SU-DHL-6 (cell line): ENCODE data around the gene ACSF3.

Experiments
- H2AFZ ChIP-seq: fragments of 200-600 bp; sonication (generic); 2 replicates; pipeline ENCODE4 v1.6.1; 2014; ENCODE audit warnings: low read depth, mild to moderate bottlenecking, moderate library complexity, mixed read lengths, antibody characterized with exemption, low read length; ENCODE audit not compliant: severe bottlenecking
- H3F3A ChIP-seq: fragments of 200-600 bp; shearing (Covaris generic); 2 replicates; pipeline ENCODE4 v1.6.0; 2016; ENCODE audit warnings: antibody characterized with exemption, mild to moderate bottlenecking; ENCODE audit not compliant: insufficient read depth
- H3K27ac ChIP-seq: fragments of 200-600 bp; sonication (generic); 2 replicates; pipeline ENCODE4 v1.5.1; 2016; ENCODE audit warnings: low read depth, mild to moderate bottlenecking, low read length, moderate library complexity, mixed read lengths
- H3K27me3 ChIP-seq: fragments of 200-600 bp; sonication (generic), shearing (Covaris generic); 2 replicates; pipeline ENCODE4 v1.6.0; 2014; ENCODE audit warnings: mild to moderate bottlenecking, low read length
- H3K36me3 ChIP-seq: fragments of 200-600 bp; sonication (generic); 2 replicates; pipeline ENCODE4 v1.6.1; 2014; ENCODE audit warnings: mild to moderate bottlenecking, low read length, mixed read lengths
- H3K4me2 ChIP-seq: fragments of 300-600, 200-600 bp; shearing (Covaris generic), sonication (generic); 2 replicates; pipeline ENCODE4 v1.6.0; 2014; ENCODE audit warnings: low read length, low read depth, mild to moderate bottlenecking; ENCODE audit not compliant: poor library complexity, severe bottlenecking
- H3K4me3 ChIP-seq: fragments of 200-600 bp; sonication (generic); 2 replicates; pipeline ENCODE4 v1.5.1; 2014; ENCODE audit warnings: antibody characterized with exemption, low read length, mild to moderate bottlenecking, mixed read lengths; ENCODE audit not compliant: insufficient read depth, poor library complexity, severe bottlenecking
- H3K79me2 ChIP-seq: fragments of 200-600 bp; sonication (generic); 2 replicates; pipeline ENCODE4 v1.6.1; 2014; ENCODE audit warnings: mild to moderate bottlenecking, low read length, moderate library complexity; ENCODE audit not compliant: insufficient read depth
- H3K9ac ChIP-seq: fragments of 200-600 bp; sonication (generic); 2 replicates; pipeline ENCODE4 v1.7.0; 2014; ENCODE audit warnings: mild to moderate bottlenecking, low read length
- H3K9me2 ChIP-seq: fragments of 200-600 bp; sonication (generic); replicated peaks from 2 replicates; pipeline ENCODE4 v1.6.1; 2014; ENCODE audit warnings: low read length; ENCODE audit not compliant: insufficient read depth
- H3K9me3 ChIP-seq: fragments of 200-600 bp; sonication (generic); 2 replicates; pipeline ENCODE4 v1.6.1; 2014; ENCODE audit warnings: low read length, mixed read lengths; ENCODE audit not compliant: insufficient read depth
- H4K20me1 ChIP-seq: fragments of 200-600 bp; sonication (generic); 2 replicates; pipeline ENCODE4 v1.6.1; 2014; ENCODE audit warnings: low read depth, mild to moderate bottlenecking, antibody characterized with exemption, low read length, moderate library complexity, mixed read lengths
- CTCF ChIP-seq: fragments of 200-600 bp; sonication (generic); IDR thresholded peaks from one replicate; pipeline ENCODE4 v1.5.1; 2017; ENCODE audit warnings: antibody characterized with exemption, mild to moderate bottlenecking, low read length, moderate library complexity; ENCODE audit not compliant: insufficient read depth, poor library complexity, severe bottlenecking
- EZH2phosphoT487 ChIP-seq: fragments of 200-600 bp; sonication (generic), shearing (Covaris generic); conservative IDR thresholded peaks from 2 replicates; pipeline ENCODE4 v1.6.1; 2018; ENCODE audit warnings: mild to moderate bottlenecking, antibody characterized with exemption, low read length, moderate library complexity, mixed read lengths

Gene ACSF3

GRCh38 chr16:89147085-89147817 lies 53.6 kb downstream of the ACSF3 start:
- Histone ChIP-seq H3K4me2 (no peak overlapping the region), H3F3A (peaks cover 12% of the 10 kb centered on the region), H3K4me3 (no peak overlapping the region), H3K27ac (no peak overlapping the region), H3K9me3 (peaks cover 14% of the 10 kb centered on the region; the same call in 1 of the 2 replicates), H3K79me2 (no peaks in the 10 kb centered on the region), H4K20me1 (no peaks in the 10 kb centered on the region), H3K27me3 (no peaks in the 10 kb centered on the region), H3K36me3 (peaks cover 46% of the 10 kb centered on the region), H3K9ac (no peak overlapping the region), H2AFZ (no peak overlapping the region), H3K9me2 (no peaks in the 10 kb centered on the region)
- TF ChIP-seq CTCF: no peak
- no peak for TF ChIP-seq EZH2phosphoT487

- peaks cover 46% of the 10 kb centered on the region for H3K36me3 ChIP-seq
- peaks cover 14% of the 10 kb centered on the region; the same call in 1 of the 2 replicates for H3K9me3 ChIP-seq
- H3K9ac ChIP-seq: no peak overlapping the region
- no peaks in the 10 kb centered on the region for H4K20me1 ChIP-seq
- no peaks in the 10 kb centered on the region for H3K79me2 ChIP-seq
- H3K4me2 ChIP-seq: no peak overlapping the region
- H2AFZ ChIP-seq: no peak overlapping the region
- H3K4me3 ChIP-seq: no peak overlapping the region
- H3K9me2 ChIP-seq: no peaks in the 10 kb centered on the region
- TF ChIP-seq CTCF: no peak
- TF ChIP-seq EZH2phosphoT487: no peak
- H3F3A ChIP-seq: peaks cover 16% of the 10 kb centered on the region
- H3K27ac ChIP-seq: no peak overlapping the region
- no peaks in the 10 kb centered on the region for H3K27me3 ChIP-seq
These were observed 55.7 kb downstream of the ACSF3 start for GRCh38 chr16:89149386-89149785.

- no peak overlapping the region for H3K4me3 ChIP-seq
- H3K4me2 ChIP-seq: no peak overlapping the region
- no peak overlapping the region for H3K27ac ChIP-seq
- H3K9me2 ChIP-seq: no peaks in the 10 kb centered on the region
- no peaks in the 10 kb centered on the region for H3K27me3 ChIP-seq
- peaks cover 45% of the 10 kb centered on the region for H3K36me3 ChIP-seq
- H3K79me2 ChIP-seq: no peaks in the 10 kb centered on the region
- peaks cover 16% of the 10 kb centered on the region for H3F3A ChIP-seq
- H3K9me3 ChIP-seq: peaks cover 14% of the 10 kb centered on the region; the same call in 1 of the 2 replicates
- TF ChIP-seq EZH2phosphoT487: no peak
- TF ChIP-seq CTCF: no peak
- no peak overlapping the region for H2AFZ ChIP-seq
- no peaks in the 10 kb centered on the region for H4K20me1 ChIP-seq
- H3K9ac ChIP-seq: no peak overlapping the region
These were observed 56.6 kb downstream of the ACSF3 start for GRCh38 chr16:89150090-89150835.
